Activated CD4-positive, alpha-beta T cell treated with anti-CD3 and anti-CD28 coated beads for 24 hours (primary cell): Measurements from ENCODE around the gene MYOF.
"Not testable (repeated sequence)": the region's sequence is repeated elsewhere in the genome, so short reads cannot be mapped to it uniquely, and the experiment has no call there.

Source experiments
- DNase-seq, 2 donors: peaks; one replicate each; pipeline ENCODE4 v3.0.0-alpha.2; 2020; ENCODE audit warnings: low read depth in 2 of 2

The MYOF gene

DNA sequence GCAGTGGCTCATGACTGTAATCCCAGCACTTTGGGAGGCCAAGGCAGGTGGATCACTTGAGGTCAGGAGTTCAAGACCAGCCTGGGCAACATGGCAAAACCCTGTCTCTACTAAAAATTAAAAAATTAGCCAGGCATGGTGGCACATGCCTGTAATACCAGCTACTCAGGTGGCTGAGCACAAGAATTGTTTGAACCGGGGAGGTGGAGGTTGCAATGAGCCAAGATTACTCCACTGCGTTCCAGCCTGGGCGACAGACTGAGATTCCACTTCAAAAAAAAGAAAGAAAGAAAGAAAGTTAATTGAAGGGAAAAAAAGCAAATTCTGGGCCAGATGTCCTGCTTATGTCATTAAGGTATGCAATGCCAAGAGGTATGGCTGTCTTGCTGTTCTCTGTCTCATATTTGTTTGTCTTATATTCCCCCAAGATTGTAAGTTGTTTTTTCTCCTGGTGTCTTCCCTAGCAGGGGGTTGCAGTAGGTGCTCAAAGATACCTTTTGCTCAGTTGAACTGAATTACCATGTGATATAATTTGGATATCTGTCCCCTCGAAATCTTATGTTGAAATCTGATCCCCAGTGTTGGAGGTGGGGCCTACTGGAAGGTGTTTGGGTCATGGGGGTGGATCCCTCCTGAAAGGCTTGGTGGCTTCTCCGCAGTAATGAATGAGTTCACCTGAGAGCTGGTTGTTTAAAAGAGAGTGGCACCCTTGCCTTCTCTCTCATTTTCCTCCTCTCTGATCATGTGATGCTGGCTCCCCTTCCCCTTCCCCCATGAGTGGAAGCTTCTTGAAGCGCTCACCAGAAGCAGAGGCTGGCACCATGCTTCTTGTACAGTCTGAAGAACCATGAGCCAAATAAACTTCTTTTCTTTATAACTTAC is 60.9 kb downstream of the MYOF start:
- no peak for DNase-seq

DNA sequence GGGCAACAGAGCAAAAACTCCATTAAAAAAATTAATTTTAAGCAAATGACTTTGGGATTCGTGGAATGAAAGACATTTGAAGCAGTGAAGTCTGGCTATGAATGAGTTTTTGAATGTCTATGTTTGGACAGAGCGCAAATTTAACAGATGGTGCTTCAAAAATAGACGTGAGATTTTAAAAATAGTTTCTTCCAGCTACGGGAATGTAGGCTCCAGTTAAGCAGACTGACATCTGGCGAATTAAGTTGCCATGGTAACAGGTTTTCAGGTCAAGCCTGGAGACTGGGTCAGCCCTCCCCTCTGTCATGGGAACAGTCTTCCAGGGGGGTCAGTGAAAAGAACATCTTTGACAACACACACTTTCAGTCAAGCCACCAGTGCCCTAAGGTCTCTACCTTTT is 62.0 kb downstream of the MYOF start:
- DNase-seq: no peak

DNA sequence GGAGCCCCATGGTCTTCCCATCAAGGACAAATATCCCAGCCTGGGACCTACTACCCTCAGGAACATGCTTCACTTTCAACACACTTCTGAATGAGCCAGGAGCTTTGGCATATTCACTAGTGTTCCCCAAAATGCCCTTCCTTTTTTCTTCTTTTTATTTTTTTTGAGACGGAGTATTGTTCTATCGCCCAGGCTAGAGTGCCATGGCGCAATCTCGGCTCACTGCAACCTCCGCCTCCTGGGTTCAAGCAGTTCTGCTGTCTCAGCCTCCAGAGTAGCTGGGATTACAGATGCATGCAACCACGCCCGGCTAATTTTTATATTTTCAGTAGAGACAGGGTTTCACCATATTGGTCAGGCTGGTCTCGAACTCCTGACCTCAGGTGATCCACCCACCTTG is 63.1 kb downstream of the MYOF start:
- DNase-seq: not testable (repeated sequence)

DNA sequence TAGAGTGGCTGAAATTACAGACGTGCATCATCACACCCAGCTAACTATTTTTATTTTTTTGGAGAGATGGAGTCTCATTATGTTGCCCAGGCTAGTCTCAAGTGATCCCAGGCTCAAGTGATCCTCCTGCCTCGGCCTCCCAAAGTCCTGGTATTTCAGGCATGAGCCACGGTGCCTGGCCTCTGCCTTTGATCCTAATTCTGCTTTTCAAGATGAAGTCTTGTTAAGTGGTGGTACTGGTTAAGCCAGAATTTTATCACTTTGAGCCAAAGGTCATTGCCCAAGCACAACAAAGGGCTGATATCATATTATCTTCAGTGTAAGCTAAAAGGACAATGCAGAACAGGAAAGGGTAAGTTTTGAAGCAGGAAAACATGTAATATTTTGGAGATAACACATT is 64.2 kb downstream of the MYOF start:
- DNase-seq: no peak

DNA sequence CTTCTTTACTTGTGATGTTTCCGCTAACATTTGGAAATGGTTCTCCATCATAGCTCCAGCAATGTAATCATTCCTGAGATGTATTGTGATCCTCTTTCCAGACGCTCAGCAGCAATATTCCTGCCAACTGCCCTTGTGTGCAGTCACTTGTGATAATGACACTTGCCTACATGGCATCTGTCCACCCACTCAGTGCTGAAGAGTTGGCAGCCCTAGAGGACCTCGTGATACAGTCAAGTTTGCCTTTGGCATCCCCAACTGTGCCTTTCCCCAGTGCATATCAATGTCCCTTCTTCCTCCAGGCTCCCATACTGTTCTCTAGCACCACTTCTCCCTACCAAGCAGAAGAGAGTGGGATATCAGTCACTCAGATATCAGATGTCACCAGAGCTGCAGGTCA is 64.9 kb downstream of the MYOF start:
- DNase-seq: no peak

DNA sequence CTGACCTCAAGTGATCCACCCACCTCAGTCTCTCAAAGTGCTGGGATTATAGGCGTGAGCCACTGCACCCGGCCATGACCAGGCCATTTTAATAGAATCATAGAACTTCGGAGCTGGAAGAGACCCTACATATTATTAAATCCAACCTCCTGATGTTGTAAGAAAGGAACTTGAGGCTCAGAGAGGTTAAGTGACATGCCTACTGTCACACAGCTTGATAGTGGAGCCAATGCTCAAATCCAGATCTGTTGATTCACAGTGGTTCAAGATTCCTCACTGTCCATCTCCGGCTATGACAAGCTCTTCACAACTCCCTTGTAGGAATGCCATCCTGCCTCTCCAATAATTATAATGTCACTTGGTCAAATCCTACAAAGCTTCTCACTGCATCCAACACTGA is 65.3 kb downstream of the MYOF start:
- DNase-seq: no peak

DNA sequence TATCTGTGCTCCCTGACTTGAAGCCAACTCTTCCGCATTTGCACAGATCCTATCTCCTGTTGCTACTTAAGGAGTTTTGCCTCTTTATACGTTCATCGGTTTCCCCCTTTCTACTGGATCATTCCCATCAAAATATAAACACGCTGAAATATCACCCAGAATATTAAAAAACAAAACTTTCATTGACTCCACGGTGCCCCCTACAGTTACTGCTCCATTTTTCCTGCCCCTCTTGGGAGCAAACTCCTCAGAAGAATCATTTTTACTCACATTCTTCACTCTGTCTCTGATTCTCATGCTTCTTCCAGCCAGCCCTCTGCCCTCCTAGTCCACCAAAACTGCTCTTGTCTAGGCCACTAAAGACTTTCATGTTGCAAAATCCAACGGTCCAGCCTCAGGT is 66.4 kb downstream of the MYOF start:
- DNase-seq: no peak

DNA sequence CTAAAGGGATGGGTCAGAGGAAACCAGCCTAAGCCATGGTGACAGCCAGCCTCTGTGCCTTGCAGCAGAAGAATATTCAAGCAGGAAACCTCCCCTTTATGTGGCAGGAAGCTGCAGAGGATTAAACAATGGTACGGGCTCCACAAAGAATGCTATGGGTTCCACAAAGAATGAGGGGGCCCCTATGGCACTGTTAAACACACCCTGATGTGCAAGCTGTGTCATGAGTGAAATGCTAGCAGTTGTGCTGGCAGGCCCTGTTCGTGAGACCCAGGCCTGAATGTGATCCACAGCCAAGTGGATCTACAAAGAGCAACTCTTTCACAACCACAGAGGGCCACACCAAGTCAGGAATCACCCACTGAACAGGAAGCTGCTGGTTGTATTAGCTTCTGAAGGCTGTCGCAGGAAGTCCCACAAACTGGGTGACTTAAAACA is 68.9 kb downstream of the MYOF start:
- DNase-seq: no peak

DNA sequence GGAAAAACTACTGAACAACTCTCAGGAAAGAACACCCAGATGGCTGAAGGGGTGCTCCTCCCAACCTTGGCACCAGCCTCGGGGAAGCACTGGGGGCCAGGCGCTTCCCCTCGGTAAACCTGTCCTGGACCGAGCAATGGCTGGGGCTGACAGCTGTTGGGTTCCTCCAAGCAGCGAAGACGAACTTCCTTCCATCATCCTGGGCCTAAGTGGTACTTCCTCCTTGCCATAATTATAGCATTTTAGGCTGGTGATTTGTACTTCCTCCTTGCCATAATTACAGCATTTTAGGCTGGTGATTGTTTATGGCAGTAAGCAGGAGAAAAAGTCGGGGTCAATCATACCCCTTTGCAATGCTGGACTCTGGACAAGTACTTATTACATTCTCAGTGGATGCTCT is 69.3 kb downstream of the MYOF start:
- no peak for DNase-seq

DNA sequence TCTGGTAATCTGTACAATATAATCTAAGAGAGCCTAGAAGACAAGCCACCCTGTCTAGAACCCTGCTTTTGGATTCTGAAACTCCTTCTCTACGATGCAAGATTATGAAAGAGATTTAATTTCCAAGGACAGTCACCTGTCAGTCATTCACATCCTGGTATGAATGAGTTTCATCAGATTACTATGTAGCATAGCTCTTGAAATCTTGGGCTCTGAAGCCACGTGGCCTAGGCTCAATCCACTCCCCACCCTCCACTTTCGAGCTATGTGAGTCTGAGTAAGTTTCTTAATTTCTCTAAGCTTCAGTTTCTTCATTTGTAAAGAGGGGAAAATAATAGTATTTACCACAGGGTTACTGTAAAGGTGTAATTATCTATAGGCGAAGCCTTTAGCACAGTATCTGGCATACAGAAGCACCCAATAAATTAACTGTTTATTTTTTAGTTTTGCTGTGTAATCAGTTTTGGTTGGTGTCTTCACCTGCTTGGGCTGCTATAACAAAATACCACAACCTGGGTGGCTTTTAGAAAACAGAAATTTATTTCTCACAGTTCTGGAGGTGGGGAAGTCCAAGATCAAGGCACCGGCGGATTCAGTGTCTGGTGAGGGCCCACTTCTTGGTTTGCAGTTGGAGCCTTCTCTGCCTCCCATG is 71.3 kb downstream of the MYOF start:
- no peak for DNase-seq

DNA sequence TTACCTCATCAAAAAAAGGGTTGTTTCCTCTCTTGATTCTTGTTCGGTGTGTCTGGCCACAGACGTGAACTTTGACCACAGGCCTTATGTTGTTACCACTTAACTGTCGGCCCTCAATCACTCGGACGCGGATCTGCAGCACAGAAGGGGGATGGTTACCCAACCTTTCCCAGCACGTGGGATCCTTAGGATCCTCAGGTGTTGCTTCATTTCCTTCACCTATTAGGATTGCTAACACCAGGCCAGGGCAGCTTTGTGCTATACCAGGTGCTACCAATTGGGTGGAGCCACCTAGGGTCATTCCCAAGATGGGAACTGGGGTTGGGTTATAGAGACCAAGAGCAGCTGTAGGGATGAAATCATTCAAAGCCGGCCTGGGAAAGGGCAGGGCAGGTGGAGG is 73.4 kb downstream of the MYOF start:
- DNase-seq: no peak

DNA sequence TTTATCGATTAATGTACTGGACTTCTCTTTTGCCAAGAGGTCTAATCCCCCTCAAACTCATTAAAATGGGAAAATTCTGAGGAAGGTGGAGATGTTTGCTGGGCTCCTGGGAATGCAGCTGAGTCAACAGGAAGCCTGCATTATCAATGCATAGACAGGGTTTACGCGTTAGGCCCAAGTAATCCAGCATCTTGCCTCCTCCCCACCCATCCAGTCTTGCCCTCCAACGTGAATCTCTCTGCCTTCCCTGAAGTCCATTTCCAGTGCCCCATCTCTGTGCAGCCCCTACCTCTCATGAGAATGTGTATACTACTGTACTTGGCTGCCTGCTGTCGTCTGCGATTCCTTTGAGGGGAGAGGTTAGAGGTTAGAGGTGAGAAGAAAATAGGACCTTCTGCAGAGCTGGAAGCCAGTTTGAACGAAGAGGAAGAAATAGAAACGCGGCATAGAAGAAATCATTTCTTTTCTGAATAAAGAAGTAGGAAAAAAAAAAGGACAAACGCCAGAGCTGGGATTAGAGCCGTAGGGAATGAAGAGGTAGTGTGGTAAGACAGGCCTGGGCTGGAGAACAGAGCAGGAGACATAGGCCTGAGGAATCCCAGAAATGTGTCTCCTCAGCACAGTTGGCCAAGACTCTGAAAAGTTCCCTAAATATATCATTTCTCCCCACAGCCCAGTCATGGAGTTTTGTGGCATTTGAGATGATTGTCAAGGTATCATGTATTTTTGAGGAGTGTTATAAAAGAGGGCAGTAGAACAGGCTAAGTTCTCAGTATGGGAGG is 75.6 kb downstream of the MYOF start:
- DNase-seq: no peak

DNA sequence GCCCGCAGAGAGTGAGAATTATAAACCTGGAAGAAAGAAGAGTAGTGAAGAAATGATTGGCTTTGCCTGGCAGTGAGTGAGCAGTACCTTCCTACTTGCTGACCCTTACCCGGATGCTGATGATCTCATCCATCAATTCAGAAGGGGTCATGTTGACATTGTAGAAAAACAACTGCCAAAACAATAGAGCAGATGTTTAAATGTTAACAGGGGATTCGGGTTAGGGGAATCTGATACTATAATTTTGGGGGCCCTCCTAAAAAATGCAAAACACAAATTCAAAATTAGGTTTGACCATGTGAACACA is 78.1 kb downstream of the MYOF start:
- no peak for DNase-seq

DNA sequence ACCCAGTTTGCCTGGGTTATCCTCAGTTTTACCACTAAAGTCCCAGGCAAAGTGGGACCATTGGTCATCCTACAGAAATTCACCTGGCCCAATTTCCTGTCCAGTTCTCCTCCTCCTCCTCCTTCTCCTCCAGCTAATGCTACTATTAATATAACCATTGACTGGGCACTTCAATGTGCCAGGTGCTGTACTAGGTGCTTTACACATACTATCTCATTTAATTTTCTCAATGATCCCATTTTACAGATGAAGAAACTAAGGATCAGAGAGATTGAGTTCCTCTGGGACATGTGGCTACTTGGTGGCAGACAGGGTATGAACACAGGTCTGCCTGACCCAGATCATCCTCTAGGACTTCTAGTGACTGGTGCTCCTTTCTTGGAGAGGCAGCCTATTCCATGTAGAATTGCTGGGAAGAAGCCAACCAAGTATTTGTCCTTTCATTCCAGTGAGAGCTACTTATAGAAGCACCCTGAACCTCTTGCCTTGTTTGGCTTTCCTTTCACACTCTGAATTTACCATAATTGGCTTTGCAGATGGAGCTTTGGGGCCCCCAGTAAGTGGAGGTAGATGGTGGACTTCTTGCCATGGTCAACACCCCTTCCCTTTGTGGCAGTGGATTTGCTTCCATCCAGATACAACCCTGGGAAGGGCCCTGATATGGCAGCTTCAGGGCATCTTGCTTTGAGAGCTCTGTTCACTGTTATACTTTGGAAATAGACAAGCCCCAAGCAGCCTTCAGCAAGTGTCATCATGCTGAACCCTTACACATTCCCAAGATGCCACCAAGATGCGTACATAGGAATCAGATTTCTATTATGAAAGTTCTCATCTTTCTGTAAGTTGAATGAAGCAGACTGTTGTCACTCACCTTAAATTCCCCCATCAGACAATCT is 78.7 kb downstream of the MYOF start:
- no peak for DNase-seq

DNA sequence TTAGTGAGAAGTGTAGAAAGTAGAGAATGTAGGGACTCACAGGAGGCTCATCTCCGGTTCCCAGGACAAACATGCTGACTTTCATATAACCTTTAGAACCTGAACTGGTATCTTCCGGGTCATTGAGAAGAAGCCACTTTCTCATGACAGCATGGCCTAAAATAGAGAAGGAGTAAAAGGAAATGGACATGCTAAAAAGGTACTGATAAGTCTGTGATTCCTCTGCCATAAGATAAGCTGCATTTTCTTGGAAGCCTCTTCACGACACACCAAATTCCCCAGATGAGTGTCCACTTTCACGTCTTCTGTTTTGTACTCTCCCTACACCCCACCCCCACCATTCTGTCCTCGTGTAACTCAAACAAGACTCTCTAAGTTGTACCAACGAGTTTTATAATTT is 79.9 kb downstream of the MYOF start:
- DNase-seq: no peak

DNA sequence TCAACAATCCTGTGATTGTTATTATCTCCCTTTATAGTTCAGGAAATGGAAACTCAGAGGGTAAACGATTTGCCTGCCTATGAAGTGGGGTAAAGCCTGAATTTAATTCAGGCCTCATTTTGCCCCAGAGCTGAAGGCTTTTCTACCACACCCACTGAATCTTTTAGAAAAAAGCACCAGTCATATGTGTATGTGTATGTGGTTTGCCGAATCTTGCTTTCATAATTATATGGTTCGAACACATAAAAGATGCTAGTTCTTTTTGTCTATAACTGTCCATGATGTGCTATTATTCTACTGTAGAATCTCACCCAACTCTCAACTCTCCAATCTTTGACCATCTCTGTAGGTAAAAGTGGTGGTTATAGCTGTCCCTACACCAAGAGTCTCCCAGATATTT is 83.6 kb downstream of the MYOF start:
- DNase-seq: no peak

DNA sequence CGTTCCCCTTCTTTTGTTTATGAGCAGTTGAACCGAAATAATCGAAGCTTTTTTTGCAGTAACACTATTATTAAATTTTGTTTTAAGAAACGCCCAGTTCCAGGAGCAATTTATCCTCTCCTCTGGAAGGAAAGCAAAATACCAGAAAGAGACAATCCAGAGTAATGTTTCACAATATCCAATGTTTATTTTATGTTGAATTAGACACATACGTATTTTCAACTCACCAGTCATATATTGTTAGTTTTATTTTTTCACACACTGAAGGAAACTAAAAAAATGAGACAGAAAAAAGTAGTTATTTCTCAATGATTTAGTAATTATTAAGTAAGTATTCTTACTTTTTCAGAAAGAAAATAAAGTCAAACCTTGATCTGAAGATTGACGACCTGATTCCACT is 85.1 kb downstream of the MYOF start:
- no peak for DNase-seq

DNA sequence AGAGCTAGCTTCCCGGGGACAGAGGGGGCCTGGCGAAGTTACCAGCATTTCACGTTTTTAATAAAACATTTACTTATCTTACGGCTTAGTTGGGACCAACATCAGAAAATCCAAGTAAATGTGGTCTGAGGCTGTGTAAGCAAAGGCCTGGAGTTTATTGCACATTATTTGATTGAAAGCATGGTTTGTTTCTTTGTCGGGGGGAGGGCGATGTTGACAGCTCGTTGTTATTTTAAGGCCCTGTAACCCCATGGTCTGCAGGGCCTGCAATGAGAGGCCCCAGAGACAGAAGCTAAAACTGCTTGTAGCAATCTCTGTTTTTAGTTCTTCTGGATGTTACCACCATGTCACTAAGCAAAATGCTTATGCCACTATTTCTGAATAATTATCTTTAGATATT is 88.9 kb downstream of the MYOF start:
- no peak for DNase-seq

DNA sequence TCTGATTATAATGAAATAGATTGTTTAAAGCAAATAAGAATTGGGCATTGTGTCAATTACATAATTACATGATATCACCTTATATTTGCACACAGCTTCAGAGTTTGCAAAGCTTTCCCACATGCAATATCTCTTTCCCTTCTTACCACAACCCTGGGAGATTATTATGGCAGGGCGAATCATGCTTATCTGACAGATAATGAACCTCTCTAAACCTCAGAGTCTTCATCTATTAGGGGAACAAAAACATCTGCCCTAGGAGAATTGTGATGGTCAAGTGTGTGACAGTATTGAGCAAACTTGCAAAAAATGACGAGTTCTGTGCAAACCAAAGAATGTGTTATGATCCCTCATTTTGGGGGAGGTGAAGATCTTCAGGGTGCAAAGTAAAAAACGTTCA is 90.0 kb downstream of the MYOF start:
- no peak for DNase-seq

DNA sequence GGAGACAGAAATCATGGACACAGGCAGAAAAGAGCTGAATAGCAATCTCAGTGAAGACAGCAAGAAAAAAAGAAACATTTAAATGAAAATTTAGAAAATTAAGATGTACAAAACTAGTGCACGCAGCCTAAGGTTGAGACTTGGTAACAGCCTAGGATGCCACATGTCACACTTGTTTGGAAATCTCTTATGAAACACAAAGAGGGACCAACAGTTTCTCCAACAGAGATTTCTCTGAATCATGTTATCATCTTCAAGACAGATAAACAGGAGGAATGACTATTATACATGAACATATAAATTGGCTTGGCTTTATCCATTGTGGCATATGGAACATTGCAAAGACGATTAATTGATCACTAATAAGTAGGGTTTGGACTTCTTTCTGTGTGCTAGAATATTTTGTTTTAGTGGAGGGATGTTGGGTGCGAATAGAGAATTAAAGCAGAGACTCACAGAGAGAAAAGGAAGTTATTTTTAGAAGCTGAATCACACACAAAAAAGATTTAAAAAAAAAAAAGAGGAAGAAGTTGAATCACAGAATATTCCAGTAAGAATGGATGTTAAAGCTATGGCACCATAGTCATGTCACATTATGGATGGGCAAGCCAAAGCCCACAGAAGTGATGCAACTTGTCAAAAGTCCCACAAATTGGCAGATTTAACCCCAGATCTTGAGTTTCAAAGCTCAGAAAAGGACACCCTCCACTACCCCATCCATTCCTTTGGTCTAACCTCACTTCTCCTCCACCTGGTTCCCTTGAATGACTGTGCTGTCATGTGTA is 91.6 kb downstream of the MYOF start:
- no peak for DNase-seq
